ENCODE measurements around the gene TRIM32.
A peak's percentile ranks its signal among the peaks of the same experiment; 100 is the strongest.

The TRIM32 gene

GRCh38 chr9:116733010-116733641, 46.0 kb downstream of the TRIM32 start:
- TF ChIP-seq CTCF (IDR thresholded peaks at IDR 0.05), result no peak
- Histone ChIP-seq H3K27ac (no peak overlapping the region), H3K4me3 (no peak overlapping the region)
- DNase-seq (ENCODE audit: low spot score), result no peak

- no peak overlapping the region for H3K27ac ChIP-seq
- DNase-seq (ENCODE audit: low spot score), result no peak
- no peak for TF ChIP-seq CTCF (IDR thresholded peaks at IDR 0.05)
- peak overlapping the region; percentile 6 for H3K4me3 ChIP-seq
Measured at GRCh38 chr9:116736399-116737151, 49.5 kb downstream of the TRIM32 start.

GRCh38 chr9:116737152-116737546, 50.0 kb downstream of the TRIM32 start:
- Histone ChIP-seq H3K27ac (no peak overlapping the region), H3K4me3 (peak overlapping the region; percentile 6)
- peak; percentile 72 for TF ChIP-seq CTCF (IDR thresholded peaks at IDR 0.05)
- DNase-seq (ENCODE audit: low spot score), result no peak

- Histone ChIP-seq H3K27ac (no peak overlapping the region), H3K4me3 (no peak overlapping the region)
- no peak for TF ChIP-seq CTCF (IDR thresholded peaks at IDR 0.05)
- DNase-seq (ENCODE audit: low spot score), result no peak
Measured at GRCh38 chr9:116741086-116741740, 54.1 kb downstream of the TRIM32 start.

- Histone ChIP-seq H3K4me3 (no peak overlapping the region), H3K27ac (no peak overlapping the region)
- no peak for DNase-seq (ENCODE audit: low spot score)
- TF ChIP-seq CTCF (IDR thresholded peaks at IDR 0.05), result no peak
Measured at GRCh38 chr9:116741742-116742141, 54.6 kb downstream of the TRIM32 start.

- Histone ChIP-seq H3K4me3 (no peak overlapping the region), H3K27ac (no peak overlapping the region)
- no peak for TF ChIP-seq CTCF (IDR thresholded peaks at IDR 0.05)
- no peak for DNase-seq (ENCODE audit: low spot score)
Measured at GRCh38 chr9:116749176-116749575, 62.1 kb downstream of the TRIM32 start.
